ENCODE data around the gene KDM4C.

Gene KDM4C

DNA sequence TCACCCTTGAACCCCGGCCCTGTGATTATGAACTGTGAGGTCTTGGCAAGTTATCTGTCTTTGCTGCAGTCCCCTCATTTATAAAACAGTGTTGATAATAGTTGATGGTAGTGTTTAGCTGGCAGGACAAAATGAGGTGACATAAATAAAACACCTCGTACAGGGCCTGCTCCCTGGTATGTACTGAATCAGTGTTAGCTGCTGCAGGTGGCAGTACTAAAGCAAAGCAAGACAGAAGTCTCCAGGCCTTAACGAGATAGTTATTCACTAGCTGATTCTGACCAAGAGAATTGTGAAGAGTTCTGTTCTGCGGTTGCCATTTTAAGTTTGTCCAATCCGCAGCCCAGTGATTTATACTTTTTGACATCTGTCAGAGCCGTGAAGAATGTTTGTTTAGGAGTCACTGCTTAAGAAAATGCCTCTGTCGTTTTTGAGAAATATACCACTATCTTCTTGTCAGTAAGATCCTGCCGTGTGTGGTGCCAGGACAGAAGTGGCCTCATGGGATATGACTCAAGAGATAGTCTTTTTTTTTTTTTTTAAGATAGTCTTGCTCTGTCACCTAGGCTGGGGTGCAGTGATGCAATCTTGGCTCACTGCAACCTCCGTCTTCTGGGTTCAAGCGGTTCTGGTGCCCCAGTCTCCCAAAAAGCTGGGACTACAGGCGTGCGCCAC is 75.9 kb downstream of the KDM4C start:
- Histone ChIP-seq H3K27me3 (replicated peaks) (no peaks in the 10 kb centered on the region), H3K36me3 (replicated peaks) (no peaks in the 10 kb centered on the region), H3K27ac (no peak overlapping the region), H3K4me3 (ENCODE audit: low read depth, low read length) (no peak overlapping the region)
- TF ChIP-seq, protein P1, sequence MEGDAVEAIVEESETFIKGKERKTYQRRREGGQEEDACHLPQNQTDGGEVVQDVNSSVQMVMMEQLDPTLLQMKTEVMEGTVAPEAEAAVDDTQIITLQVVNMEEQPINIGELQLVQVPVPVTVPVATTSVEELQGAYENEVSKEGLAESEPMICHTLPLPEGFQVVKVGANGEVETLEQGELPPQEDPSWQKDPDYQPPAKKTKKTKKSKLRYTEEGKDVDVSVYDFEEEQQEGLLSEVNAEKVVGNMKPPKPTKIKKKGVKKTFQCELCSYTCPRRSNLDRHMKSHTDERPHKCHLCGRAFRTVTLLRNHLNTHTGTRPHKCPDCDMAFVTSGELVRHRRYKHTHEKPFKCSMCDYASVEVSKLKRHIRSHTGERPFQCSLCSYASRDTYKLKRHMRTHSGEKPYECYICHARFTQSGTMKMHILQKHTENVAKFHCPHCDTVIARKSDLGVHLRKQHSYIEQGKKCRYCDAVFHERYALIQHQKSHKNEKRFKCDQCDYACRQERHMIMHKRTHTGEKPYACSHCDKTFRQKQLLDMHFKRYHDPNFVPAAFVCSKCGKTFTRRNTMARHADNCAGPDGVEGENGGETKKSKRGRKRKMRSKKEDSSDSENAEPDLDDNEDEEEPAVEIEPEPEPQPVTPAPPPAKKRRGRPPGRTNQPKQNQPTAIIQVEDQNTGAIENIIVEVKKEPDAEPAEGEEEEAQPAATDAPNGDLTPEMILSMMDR (IDR thresholded peaks at IDR 0.05; ENCODE audit: low read depth, low read length, missing control alignments) = no peak
- in situ Hi-C loops (cut with HindIII; ENCODE audit: low pct_ligation_motif_present, low sequenced_read_pairs) = no loop called here
- no peak for DNase-seq

DNA sequence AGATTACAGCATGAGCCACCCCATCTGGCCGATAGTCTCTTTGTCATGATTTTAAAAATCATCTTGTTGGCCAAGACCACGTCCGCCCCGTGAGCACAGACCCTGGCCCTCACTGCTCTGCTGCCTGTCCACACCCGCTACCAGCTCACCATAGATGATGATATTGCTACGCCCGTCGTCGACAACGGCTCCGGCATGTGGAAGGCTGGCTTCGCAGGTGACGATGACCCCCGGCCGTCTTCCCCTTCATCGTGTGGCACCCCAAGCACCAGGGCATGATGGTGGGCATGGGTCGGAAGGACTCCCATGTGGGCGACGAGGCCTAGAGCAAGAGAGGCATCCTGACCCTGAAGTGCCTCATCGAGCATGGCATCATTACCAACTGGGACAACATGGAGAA is 76.5 kb downstream of the KDM4C start:
- TF ChIP-seq, protein P1 (IDR thresholded peaks at IDR 0.05; ENCODE audit: low read depth, low read length, missing control alignments) = no peak
- in situ Hi-C loops (cut with HindIII; ENCODE audit: low pct_ligation_motif_present, low sequenced_read_pairs) = no loop called here

DNA sequence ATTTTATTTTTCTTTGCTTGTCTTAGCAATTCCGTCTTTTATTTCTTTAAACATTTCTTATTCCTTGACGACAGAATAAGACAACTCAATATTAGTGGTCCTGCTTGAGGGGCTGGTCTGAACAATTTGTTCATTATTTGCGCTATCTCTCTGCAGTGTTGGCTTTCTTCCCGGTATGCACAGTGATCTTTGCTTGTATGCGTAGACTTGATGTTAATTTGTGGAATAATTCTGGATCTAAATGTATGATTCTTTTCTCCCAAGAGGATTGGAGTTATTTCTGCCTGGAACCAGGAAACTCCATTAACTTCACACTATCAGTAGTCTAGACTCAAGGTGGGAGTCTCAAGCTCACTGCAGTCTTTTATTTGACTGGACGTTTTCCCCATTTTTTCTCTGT is 80.4 kb downstream of the KDM4C start:
- H3K4me3 ChIP-seq (ENCODE audit: low read depth, low read length) = no peak overlapping the region
- no peaks in the 10 kb centered on the region for H3K27me3 ChIP-seq (replicated peaks)
- in situ Hi-C loops (cut with HindIII; ENCODE audit: low pct_ligation_motif_present, low sequenced_read_pairs) = no loop called here
- TF ChIP-seq, protein P1 (IDR thresholded peaks at IDR 0.05; ENCODE audit: low read depth, low read length, missing control alignments) = no peak
- no peak overlapping the region for H3K27ac ChIP-seq
- no peaks in the 10 kb centered on the region for H3K36me3 ChIP-seq (replicated peaks)
- DNase-seq = peak; percentile 38

More for the DNA sequence above, 76.5 kb downstream of the KDM4C start:
- no peaks in the 10 kb centered on the region for H3K36me3 ChIP-seq (replicated peaks)
- DNase-seq = no peak
- no peak overlapping the region for H3K4me3 ChIP-seq (ENCODE audit: low read depth, low read length)
- no peak overlapping the region for H3K27ac ChIP-seq
- no peaks in the 10 kb centered on the region for H3K27me3 ChIP-seq (replicated peaks)

DNA sequence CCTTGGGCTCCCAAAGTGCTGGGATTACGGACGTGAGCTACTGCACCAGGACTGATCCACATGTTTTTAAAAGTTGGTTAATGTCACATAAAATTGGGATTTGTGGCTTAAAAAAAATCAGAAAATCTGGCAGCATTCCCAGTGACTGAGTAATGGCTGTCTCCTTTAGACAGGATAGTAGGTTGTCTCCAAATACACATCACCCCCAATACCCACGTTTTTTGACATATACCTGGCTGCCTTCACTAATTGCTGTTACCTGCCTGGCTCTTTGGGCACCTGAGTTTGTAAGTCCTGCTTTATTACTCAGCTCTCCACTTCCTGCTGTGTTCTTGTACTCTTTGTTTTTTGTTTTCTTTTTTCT is 84.8 kb downstream of the KDM4C start:
- in situ Hi-C loops (cut with HindIII; ENCODE audit: low pct_ligation_motif_present, low sequenced_read_pairs) = no loop called here
- DNase-seq = peak; percentile 76
- H3K27ac ChIP-seq = peak overlapping the region; percentile 54

DNA sequence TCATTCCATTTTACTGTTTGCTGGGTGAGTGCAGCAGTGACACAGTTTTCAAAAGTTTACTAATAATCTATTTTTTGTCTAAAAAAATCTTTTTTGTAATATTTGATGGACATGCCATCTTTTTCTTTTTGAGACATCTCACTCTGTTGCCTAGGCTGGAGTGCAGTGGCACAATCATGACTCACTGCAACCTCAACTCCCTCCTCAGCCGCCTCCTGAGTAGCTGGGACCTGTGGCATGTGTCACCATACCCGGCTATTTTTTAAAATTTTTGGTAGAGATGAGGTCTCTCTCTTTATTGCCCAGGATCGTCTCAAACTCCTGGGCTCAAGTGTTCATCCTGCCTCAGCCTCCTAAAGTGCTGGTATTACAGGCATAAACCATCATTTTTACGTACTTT is 86.0 kb downstream of the KDM4C start:
- Histone ChIP-seq H3K4me3 (ENCODE audit: low read depth, low read length) (no peak overlapping the region), H3K27ac (no peak overlapping the region), H3K27me3 (replicated peaks) (no peaks in the 10 kb centered on the region), H3K36me3 (replicated peaks) (no peaks in the 10 kb centered on the region)
- in situ Hi-C loops (cut with HindIII; ENCODE audit: low pct_ligation_motif_present, low sequenced_read_pairs) = no loop called here
- no peak for DNase-seq
- TF ChIP-seq, protein P1 (IDR thresholded peaks at IDR 0.05; ENCODE audit: low read depth, low read length, missing control alignments) = no peak

More for the DNA sequence above, 84.8 kb downstream of the KDM4C start:
- Histone ChIP-seq H3K4me3 (ENCODE audit: low read depth, low read length) (no peak overlapping the region), H3K36me3 (replicated peaks) (no peaks in the 10 kb centered on the region), H3K27me3 (replicated peaks) (no peaks in the 10 kb centered on the region)
- TF ChIP-seq, protein P1 (IDR thresholded peaks at IDR 0.05; ENCODE audit: low read depth, low read length, missing control alignments) = no peak

DNA sequence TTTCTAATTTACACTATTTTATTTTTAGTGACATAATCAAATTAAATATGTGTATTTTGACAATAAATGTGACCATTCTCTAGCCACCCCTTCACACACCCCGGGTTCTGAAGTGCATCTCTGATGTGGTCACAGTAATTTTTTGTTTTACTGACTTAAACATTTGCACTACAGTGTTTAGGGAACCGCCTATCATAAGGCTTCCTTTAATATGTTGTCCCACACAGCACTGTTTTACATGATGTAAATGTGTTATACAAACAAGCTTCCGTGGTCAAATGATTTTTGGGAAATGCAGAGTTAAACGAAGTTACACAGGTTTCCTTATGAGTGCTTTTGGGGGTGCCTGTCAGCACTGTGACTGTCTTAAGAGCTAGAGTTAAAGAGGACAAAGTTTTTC is 86.5 kb downstream of the KDM4C start:
- Histone ChIP-seq H3K4me3 (ENCODE audit: low read depth, low read length) (no peak overlapping the region), H3K36me3 (replicated peaks) (no peaks in the 10 kb centered on the region), H3K27ac (no peak overlapping the region), H3K27me3 (replicated peaks) (no peaks in the 10 kb centered on the region)
- in situ Hi-C loops (cut with HindIII; ENCODE audit: low pct_ligation_motif_present, low sequenced_read_pairs) = no loop called here
- no peak for DNase-seq
- TF ChIP-seq, protein P1 (IDR thresholded peaks at IDR 0.05; ENCODE audit: low read depth, low read length, missing control alignments) = no peak

Data from brain microvascular endothelial cell (primary cell).